GM12891 (cell line): ENCODE data around the gene EIF4G3.

Experiments used
- DNase-seq: peaks from one replicate; pipeline ENCODE4 v3.0.0; 2011; ENCODE audit warnings: low spot score; ENCODE audit not compliant: insufficient read length
- FAIRE-seq: peaks from 2 replicates; lab custom pipeline; 2011; peaks lifted over from hg19 to GRCh38; lab: Jason Lieb, UNC
- PAX5 ChIP-seq: IDR thresholded peaks from 2 replicates; pipeline ENCODE4 v1.6.1; 2011; ENCODE audit warnings: low read length, moderate library complexity, mild to moderate bottlenecking; ENCODE audit not compliant: insufficient read depth, severe bottlenecking
- POLR2A ChIP-seq: IDR thresholded peaks from 2 replicates; pipeline ENCODE4 v1.6.1; 2011; ENCODE audit warnings: low read depth, low read length, control low read depth
- POLR2AphosphoS5 ChIP-seq: IDR thresholded peaks from 2 replicates; pipeline ENCODE4 v1.6.1; 2011; ENCODE audit warnings: low read depth, low read length, control low read depth
- POU2F2 ChIP-seq: IDR thresholded peaks from 2 replicates; pipeline ENCODE4 v1.6.1; 2011; ENCODE audit warnings: low read depth, mild to moderate bottlenecking, control low read depth, low read length, moderate library complexity
- SPI1 ChIP-seq: IDR thresholded peaks from 2 replicates; pipeline ENCODE4 v1.6.1; 2011; ENCODE audit warnings: low read depth, low read length, control low read depth
- TAF1 ChIP-seq: IDR thresholded peaks from 2 replicates; pipeline ENCODE4 v1.6.1; 2011; ENCODE audit warnings: low read depth, low read length, control low read depth

Gene EIF4G3

GRCh38 chr1:21115098-21115760 lies 61.5 kb downstream of the EIF4G3 start:
- TF ChIP-seq POLR2A (no peak), PAX5 (no peak), POLR2AphosphoS5 (no peak), POU2F2 (no peak), SPI1 (no peak), TAF1 (no peak)
- DNase-seq (no peak), FAIRE-seq (no peak)

DNA sequence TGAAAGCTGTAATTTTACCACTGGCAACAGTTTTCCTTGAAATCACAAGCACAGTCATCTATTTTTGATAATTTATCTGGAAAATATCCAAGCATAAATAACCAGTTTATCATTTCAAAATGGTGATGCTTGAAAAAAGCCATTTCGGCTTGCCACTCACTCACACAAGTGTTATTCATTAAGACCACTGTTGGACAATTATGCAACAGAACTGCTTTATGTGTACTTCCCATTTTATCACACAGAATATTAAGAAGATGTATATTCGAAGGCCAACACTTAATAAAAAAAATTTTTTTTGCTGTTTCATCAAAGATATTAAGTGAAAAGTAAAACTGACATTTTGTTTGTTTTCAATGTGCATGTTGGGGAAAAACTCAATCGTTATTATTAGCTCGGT lies 62.3 kb downstream of the EIF4G3 start:
- DNase-seq (no peak), FAIRE-seq (no peak)
- TF ChIP-seq POU2F2: no peak
- TF ChIP-seq POLR2AphosphoS5: no peak
- no peak for TF ChIP-seq SPI1
- TF ChIP-seq PAX5: no peak
- no peak for TF ChIP-seq POLR2A
- no peak for TF ChIP-seq TAF1

DNA sequence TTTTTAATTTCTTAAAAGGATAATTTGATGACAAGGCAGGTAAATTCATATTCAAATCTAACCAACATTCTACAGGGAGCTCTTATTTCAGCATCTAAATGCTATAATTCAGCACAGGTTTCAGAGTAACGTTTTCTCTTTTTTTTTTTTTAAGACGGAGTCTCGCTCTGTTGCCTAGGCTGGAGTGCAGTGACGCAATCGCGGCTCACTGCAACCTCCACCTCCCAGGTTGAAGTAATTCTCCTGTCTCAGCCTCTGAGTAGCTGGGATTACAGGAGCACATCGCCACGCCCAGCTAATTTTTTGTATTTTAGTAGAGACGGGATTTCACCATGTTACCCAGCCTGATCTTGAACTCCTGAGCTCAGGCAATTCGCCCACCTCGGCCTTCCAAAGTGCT lies 66.5 kb downstream of the EIF4G3 start:
- FAIRE-seq (no peak), DNase-seq (no peak)
- TF ChIP-seq SPI1 (no peak), TAF1 (no peak), POLR2A (no peak), POLR2AphosphoS5 (no peak), PAX5 (no peak), POU2F2 (no peak)

GRCh38 chr1:21106709-21107108 lies 70.0 kb downstream of the EIF4G3 start:
- FAIRE-seq (no peak), DNase-seq (no peak)
- no peak for TF ChIP-seq SPI1
- TF ChIP-seq POLR2A: no peak
- TF ChIP-seq TAF1: no peak
- no peak for TF ChIP-seq PAX5
- TF ChIP-seq POLR2AphosphoS5: no peak
- TF ChIP-seq POU2F2: no peak

- no peak for DNase-seq
- no peak for FAIRE-seq
- TF ChIP-seq SPI1 (no peak), TAF1 (no peak), POLR2A (no peak)
Measured at GRCh38 chr1:21106238-21106637, 70.5 kb downstream of the EIF4G3 start.

DNA sequence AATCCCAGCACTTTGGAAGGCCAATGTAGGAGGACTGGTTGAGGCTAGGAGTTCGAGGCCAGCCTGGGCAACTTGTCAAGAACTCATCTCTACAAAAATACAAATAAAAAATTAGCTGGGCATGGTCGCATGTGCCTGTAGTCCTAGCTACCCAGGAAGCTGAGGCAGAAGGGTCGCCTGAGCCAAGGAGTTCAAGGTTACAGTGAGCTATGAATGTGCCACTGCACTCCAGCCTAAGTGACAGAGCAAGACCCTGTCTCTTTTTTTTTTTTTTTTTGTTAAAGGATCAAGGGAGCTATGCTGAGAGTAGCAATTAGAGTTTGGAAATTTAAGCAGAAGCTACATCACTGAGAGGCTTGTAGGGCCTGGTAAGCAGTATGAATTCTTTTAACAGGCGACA lies 70.9 kb downstream of the EIF4G3 start:
- no peak for TF ChIP-seq TAF1
- TF ChIP-seq POLR2AphosphoS5: no peak
- no peak for TF ChIP-seq POU2F2
- TF ChIP-seq PAX5: no peak
- no peak for TF ChIP-seq POLR2A
- TF ChIP-seq SPI1: no peak
- DNase-seq (no peak), FAIRE-seq (no peak)

DNA sequence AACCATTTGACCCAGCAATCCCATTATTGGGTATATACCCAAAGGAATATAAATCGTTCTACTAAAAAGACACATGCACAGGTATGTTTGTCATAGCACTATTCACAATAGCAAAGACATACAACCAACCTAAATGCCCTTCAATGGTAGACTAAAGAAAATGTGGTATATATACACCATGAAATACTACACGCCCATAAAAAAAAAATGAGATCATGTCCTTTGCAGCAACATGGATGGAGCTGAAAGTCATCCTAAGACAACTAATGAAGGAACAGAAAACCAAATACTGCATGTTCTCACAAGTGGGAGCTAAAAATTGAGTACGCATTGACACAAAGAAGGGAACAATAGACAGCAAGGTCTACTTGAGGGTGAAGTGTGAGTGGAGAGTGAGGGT lies 72.0 kb downstream of the EIF4G3 start:
- FAIRE-seq (no peak), DNase-seq (no peak)
- TF ChIP-seq POLR2A: no peak
- no peak for TF ChIP-seq SPI1
- TF ChIP-seq POU2F2: no peak
- no peak for TF ChIP-seq PAX5
- no peak for TF ChIP-seq TAF1
- no peak for TF ChIP-seq POLR2AphosphoS5

DNA sequence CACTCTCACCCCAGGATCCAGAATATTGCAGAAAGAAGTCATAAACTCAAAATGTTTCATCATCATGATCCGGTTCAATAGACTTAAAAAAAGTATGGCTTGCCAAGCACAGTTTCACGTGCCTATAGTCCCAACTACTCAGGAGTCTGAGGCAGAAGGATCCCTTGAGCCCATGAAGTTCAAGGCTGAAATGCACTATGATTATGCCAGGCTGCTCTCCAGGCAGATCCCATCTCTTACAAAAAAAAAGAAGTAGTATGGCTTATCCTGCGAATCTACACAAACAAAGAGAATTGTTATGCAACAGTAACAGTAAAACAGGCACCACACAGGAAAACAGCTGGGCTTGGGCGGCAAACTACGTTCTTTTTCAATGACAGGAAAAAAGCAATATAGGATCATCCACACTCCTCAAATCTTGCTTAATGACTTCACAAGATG lies 76.2 kb downstream of the EIF4G3 start:
- TF ChIP-seq PAX5: no peak
- no peak for TF ChIP-seq POLR2AphosphoS5
- no peak for TF ChIP-seq SPI1
- TF ChIP-seq POU2F2: no peak
- TF ChIP-seq TAF1: no peak
- TF ChIP-seq POLR2A: no peak
- FAIRE-seq: no peak
- DNase-seq: no peak

DNA sequence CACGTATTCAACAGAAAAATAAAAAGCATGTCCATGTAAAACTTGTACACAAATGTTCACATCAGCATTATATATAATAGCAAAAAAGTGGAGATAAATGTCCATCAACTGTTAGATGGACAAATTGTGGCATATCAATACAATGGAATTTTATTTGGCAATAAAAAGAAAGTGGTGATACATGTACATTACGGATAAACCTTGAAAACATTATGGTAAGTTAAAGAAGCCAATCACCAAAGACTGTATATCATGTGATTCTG lies 76.9 kb downstream of the EIF4G3 start:
- DNase-seq (no peak), FAIRE-seq (no peak)
- TF ChIP-seq POLR2A: no peak
- TF ChIP-seq SPI1: no peak
- TF ChIP-seq POU2F2: no peak
- TF ChIP-seq TAF1: no peak
- TF ChIP-seq POLR2AphosphoS5: no peak
- TF ChIP-seq PAX5: no peak

DNA sequence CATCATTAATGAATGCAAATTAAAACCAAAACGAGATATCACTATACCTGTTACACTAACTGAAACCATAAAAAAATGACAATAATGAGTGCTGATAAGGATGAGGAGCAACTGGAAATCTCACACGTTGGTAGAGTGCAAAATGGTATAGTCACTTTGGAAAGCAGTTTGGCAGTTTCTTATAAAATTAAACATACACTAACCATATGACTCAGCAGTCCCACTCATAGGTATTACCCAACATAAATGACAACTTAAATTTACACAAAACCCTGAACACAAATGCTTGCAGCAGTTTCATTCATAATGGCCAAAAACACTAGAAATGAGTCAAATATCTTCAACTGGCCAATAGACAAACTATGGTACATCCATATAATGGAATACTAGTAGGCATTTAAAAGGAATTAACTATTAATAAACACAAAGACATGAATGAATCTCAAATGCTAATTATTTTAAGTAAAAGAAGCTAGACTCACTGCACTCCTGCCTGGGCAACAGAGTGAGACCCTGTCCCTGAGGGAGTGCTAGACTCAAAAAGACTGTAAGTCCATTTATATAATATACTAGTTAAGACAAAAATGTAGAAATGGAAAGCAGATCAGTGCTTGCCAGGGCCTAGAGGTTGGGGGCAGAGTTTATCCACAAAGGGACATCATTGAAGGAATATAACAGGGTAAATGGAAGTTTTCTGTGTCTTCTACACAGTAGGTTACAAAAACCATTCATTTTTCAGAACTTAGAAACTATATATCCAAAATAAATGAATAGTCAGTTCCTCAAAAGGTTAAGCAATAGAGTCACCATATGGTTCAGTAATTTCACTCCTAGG lies 77.4 kb downstream of the EIF4G3 start:
- FAIRE-seq (no peak), DNase-seq (no peak)
- TF ChIP-seq POLR2A (no peak), PAX5 (no peak), POLR2AphosphoS5 (no peak), POU2F2 (no peak), SPI1 (no peak), TAF1 (no peak)
